Stimulated activated CD4-positive, alpha-beta T cell treated with anti-CD3 and anti-CD28 coated beads, TNF-alpha, amount 100 ng/mL, for 1 hour (primary cell): ENCODE data around the gene THY1.
"Not testable (repeated sequence)": the region's sequence is repeated elsewhere in the genome, so short reads cannot be mapped to it uniquely, and the experiment has no call there.

Source experiments
- DNase-seq, 3 donors: peaks; one replicate each; pipeline ENCODE4 v3.0.0-alpha.2; 2020; ENCODE audit warnings: low read depth in 3 of 3, low spot score in 1 of 3

THY1 gene

DNA sequence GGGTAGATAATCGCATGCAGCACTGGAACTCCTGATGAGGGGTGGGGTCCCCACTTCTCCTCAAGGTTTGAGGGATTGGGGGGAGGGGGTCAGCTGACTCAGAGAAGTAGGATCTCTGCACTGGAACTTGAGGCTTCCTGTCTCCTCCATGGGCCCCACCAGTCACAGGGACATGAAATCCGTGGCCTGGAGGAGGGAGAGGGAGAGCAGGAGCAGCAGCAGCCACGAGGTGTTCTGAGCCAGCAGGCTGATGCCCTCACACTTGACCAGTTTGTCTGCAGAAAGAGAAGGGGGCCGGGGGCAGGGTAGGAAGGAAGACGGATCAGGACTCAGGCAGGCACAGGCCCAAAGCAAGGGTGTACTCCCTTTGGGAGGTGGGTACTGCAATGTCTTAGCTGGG, 3.7 kb downstream of the THY1 start:
- DNase-seq: no peak

DNA sequence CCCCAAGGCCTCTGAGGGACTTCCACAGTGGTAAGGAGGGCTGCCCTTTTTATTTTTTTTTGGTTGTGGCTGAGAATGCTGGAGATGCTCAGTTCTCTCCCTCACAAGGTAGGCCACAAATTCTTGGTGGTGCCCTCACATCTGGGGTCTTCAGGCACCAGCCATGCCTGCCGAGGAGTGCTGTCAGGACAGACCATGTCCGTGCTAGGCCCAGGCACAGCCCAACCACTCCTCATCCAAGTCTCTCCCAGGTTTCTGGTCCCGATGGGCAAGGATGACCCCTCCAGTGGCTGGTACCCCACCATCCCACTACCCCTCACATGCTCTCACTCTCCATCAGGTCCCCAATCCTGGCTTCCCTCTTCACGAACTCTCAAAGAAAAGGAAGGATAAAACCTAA, 4.2 kb downstream of the THY1 start:
- no peak for DNase-seq

DNA sequence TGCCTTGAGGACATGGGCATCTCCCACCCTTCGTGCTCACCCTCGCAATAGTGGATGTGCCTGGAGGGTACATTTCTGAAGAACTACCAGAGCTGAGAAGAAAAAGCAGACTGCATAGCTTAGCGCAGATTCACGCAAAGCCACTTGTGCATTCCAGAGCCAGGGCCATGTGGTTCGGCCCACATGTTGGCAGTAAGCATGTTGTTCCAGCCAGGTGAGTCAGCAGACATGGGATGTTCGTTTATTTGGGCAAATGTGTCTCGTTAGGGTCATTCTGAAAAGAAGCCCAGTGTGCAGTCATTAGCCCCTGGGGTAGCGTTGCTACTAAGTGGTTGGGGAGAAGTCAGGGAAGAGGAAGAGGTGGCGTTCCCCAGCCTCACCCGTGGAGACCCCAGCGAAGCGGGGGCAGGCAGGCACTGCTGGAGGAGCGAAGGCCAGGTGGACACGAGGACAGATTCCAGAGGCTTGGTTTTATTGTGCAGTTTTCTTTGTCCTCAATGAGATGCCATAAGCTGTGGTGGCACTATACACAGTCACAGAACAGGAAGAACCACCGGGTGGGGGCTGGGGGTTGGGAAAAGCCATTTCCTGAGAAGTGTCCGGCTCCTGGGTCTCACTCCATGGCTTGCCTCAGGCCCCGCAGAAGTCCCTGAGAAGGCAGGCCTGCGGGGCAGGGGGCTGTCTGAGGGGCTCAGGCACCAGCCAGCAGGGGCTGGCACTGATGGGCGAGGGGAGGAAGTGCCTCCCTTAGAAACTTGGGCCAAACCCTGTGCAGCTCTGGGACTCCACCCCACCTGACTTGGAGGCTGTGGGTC, 5.0 kb downstream of the THY1 start:
- DNase-seq: no peak

DNA sequence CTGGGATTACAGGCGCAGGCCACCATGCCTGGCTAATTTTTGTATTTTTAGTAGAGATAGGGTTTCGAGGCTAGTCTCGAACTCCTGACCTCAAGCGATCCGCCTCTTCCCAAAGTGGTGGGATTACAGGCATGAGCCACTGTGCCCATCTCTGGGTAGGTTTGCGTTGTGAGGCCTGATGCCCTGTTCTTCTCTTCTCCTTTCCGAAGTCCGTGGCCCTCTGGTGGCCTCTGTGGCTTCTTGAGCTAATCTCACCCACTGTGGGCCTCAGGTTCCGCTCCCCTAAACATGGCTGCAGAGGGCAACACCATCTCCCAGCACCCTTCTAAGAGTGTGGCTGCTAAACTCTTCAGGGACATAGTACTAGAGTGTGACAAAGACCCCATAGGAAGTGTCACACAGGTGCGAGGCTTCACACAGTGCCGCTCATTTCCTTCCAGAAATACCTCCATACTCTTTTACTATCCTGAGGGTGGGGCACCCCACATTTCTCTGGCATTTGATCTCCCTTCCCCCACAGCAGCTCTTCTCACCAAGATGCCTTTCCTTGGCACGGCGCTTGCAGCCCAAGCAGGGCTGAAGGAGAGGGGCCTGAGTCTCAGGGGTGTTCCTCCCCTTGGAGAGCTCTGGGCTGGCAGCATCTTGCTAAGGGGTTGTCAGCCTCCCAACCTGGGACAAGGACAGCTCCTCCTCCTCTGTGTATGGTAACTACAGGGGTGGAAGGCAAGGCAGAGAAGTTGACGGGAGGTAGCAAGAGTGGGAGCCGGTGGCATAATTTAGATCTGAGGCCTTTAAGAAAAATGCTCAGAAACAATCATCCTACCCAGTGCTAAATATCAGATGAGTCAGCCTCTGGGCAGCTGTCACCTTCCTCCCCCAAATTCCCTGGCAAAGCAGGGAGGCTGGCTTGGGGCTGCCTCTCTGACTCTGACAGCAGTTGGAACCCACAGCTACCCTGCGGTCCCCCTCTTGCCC, 6.1 kb downstream of the THY1 start:
- no peak for DNase-seq

DNA sequence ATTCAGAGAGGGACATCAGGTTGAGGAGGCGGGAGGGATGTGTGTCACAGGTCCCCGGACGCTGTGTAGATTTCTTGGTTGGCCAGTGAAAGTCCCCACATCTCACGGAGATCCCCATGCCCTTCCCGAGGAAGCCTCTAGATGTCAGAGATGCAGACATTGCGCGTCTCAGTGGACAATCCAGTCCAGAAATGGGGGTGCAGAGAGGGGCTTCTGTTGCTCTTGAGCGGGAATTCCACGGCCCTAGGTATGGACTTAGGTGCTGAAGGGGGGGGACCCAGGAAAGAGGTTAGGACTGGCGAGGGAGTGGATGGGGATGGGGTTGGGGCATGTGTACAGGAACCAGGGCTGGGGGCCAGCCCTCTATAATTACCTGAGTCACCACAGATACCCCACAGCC, 7.0 kb downstream of the THY1 start:
- DNase-seq: no peak

- DNase-seq: no peak
Observed at GRCh38 chr11:119415517-119415916, 7.5 kb downstream of the THY1 start.

DNA sequence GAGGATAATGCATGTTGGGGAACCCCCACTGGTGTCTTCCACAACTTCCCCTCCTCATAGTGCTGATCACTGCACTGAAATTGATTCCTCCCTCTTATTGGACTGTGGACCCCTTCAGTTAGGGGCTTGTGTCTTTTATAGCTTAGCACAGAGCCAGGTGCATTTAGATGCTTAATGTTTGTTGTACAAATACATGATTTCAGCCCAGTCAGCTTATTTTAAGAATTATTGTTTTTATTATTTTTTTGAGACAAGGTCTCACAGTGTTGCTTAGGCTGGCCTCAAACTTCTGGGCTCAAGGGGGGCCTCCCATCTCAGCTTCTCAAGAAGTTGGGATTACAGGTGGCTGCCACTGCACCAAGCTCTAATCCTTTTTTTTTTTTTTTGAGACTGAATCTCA, 8.2 kb downstream of the THY1 start:
- no peak for DNase-seq

GRCh38 chr11:119414321-119414720, 8.7 kb downstream of the THY1 start:
- no peak for DNase-seq

- DNase-seq: no peak
Observed at GRCh38 chr11:119412072-119412471, 10.9 kb downstream of the THY1 start.

- DNase-seq: no peak
Observed at GRCh38 chr11:119410501-119410900, 12.5 kb downstream of the THY1 start.

DNA sequence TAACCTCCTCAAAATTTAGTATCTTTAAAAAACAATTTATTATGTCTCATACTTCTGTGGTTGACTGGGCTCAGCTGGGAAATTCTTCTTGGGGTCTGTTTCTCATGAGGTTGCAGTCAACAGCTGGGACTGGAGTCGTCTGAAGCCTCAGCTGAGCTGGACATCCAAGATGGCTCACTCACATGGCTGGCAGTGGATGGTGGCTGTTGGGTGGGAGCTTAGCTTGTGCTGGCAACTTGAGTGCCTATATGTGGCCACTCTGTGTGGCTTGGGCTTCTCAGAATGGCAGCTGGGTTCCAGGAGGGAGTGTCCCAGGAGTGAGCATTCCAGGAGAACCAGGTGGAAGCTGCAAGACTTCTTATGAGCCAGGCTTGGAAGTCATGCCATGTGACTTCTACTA, 13.2 kb downstream of the THY1 start:
- DNase-seq: no peak

GRCh38 chr11:119406005-119406404, 17.0 kb downstream of the THY1 start:
- no peak for DNase-seq

DNA sequence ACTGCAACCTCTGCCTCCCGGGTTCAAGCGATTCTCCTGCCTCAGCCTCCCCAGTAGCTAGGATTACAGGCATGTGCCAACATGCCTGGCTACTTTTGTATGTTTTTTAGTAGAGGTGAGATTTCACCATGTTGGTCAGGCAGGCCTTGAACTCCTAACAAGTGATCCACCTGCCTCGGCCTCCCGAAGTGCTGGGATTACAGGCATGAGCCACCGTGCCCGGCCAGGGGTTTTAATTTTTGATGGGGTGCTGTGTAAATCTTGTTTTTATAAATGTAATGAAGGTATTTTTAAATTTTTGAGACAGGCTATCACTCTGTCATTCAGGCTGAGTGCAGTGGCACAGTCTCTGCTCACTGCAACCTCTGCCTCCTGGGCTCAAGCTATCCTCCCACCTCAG, 17.5 kb downstream of the THY1 start:
- DNase-seq: not testable (repeated sequence)

- no peak for DNase-seq
Observed at GRCh38 chr11:119404872-119405271, 18.1 kb downstream of the THY1 start.

GRCh38 chr11:119403021-119403420, 20.0 kb downstream of the THY1 start:
- DNase-seq: no peak

DNA sequence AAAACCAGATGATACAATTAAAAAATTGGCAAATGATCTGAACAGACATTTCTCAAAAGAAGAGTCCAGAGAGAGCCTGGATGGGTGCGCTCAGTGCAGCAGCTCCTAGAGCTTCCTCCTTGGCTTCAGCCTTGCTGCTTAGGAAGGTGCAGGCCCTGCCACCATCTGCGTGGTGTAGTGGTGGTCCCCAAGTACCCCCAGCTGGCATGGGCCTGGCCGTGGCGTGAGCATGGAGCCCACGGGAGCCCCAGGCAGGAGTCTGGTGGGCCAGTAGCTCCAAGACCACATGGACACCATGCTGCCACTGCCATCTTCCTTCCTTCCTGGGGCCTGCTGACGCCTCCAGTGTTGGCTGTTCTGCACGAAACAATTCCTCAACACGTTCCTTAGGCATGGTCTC, 20.5 kb downstream of the THY1 start:
- no peak for DNase-seq

DNA sequence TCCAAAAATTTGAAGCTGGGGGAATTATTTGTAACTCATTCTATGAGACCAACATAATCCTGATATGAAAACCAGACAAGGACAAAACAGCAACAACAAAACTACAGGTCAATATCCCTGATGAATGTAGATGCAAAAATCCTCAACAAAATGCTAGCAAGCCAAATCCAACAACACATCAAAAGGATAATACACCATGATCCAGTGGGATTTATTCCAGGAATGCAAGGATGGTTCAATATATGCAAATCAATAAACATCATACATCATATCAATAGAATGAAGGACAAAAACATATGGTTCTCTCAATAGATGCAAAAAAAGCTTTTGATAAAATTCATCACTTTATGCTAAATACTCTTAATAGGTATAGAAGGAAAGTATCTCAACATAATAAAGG, 22.1 kb downstream of the THY1 start:
- DNase-seq: no peak

GRCh38 chr11:119397740-119398139, 25.2 kb downstream of the THY1 start:
- no peak for DNase-seq

GRCh38 chr11:119396835-119397234, 26.1 kb downstream of the THY1 start:
- DNase-seq: no peak

DNA sequence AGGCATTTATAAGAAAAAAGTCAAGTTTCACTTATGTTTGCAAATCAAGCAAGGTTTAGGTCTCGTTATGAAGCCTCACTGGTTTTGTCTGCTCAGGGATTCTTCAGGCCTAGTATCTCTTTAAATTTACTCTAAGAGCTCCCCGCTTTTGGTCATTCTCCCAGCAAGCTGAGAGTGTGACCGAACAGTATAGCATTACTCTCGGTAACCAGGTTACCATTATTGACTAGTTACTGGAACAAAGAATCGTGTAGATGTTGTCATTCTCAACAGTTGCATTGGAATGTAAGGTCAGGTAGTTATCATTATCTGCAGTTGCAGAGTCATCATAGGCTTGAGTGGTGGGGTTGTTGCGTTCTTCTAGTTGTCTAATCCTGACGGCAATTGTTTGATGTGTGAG, 31.7 kb downstream of the THY1 start:
- no peak for DNase-seq

GRCh38 chr11:119389611-119390254, 33.2 kb downstream of the THY1 start:
- no peak for DNase-seq

DNA sequence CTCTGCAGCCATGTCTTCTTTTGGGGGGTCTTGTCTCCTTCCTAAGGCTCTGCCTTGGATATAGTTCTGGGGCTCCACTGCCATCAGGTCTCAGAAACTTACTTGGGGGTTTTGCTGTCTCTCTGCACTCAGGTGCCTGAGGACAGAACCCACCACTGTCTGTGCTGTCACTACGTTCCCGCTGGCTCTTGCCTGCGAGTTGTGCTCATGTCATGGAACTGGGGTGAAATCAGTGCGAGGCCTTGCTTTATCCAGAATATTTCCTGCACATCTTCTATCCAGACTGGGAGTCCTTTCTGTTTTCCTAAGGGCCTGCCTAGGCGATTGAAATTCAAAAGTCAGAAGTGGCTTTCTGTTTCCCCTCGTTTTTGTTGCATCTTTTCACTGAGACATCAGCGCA, 34.9 kb downstream of the THY1 start:
- no peak for DNase-seq
